Measurements from ENCODE around the gene ZNF556.

ZNF556 gene

DNA sequence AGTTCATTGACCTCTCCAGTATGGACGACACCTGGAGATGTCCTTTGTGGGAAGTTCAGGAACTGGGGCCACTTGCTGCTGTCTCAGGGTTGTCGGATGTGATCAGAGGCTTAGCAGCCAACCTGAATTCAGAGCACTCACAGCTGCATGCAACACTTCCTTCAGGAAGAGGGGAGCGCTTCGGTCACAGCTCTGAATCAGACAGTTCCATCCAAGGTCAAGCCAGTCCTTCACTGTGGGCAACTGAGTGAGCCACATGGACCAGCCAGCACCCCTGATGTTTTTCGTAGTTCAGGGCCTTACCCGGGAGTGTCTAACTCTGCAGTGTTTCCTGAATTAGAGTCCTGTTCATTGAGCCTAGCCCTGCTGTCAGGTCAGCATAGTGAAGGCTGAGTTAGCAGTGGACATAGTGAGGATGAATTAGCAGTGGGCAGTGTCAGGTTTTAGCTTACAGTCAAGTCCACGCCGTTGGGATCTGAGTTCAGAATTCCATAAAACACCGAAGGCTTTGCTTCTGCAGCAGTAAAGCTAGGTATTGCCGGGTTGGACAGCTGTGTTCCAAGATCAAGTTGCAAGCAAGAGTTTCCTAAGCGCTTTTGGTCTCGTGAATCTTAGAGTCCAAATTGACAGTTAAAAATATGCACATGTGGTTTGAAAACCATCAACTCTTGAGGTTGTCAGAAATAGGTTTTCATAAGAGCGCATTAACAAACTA, 20.8 kb upstream of the ZNF556 start:
- no peak for DNase-seq (ENCODE audit: low spot score)
- H3K9me3 ChIP-seq (replicated peaks in 1 of 2; ENCODE audit: control insufficient read depth in 2 of 2, insufficient read depth in 1 of 2, low read depth in 1 of 2, low read length in 2 of 2), result peaks cover 26 to 72% of the 10 kb centered on the region in 2 donors

DNA sequence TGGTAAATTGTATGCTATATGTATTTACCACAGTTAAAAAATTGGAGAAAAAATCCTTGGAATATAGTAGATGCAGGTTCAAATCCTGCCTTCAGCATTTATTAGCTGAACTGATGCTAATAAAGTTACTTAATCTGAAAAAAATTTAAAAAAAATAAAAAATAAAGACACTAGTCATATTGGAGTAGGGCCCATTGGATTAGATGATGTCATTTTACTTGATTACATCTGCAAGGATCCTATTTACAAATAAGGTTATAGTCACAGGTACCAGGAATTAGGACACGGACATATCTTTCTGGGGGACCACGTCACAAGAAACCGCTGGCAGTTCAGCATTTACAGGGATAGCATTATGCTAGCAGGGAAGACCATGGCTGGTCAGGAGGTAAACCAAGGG, 19.6 kb upstream of the ZNF556 start:
- Histone ChIP-seq H2BK5ac (ENCODE audit: low read length) (no peak overlapping the region), H3K79me1 (ENCODE audit: low read depth, low read length) (peaks cover 3% of the 10 kb centered on the region), H3K27me3 (ENCODE audit: control insufficient read depth in 3 of 3, insufficient read depth in 3 of 3, low read depth in 1 of 3, low read length in 3 of 3) (no peaks in the 10 kb centered on the region), H3K36me3 (replicated peaks in 1 of 2; ENCODE audit: control insufficient read depth in 2 of 2, insufficient read depth in 2 of 2, low read length in 2 of 2) (peaks cover 16 to 50% of the 10 kb centered on the region in 2 donors), H3K4ac (ENCODE audit: low read length) (no peak overlapping the region), H2BK12ac (ENCODE audit: low read length) (no peak overlapping the region), H4K91ac (ENCODE audit: low read depth, low read length, poor library complexity) (no peak overlapping the region), H3K14ac (ENCODE audit: low read length) (no peak overlapping the region), H3K9me3 (replicated peaks in 1 of 2; ENCODE audit: control insufficient read depth in 2 of 2, insufficient read depth in 1 of 2, low read depth in 1 of 2, low read length in 2 of 2) (peaks cover 31 to 84% of the 10 kb centered on the region in 2 donors), H2BK120ac (ENCODE audit: low read depth, low read length) (no peak overlapping the region), H2BK15ac (ENCODE audit: low read length) (no peak overlapping the region), H3K18ac (ENCODE audit: low read length) (no peak overlapping the region), H3K23ac (ENCODE audit: low read depth, low read length, poor library complexity) (no peak overlapping the region), H3K27ac (replicated peaks; ENCODE audit: low read length) (no peak overlapping the region), H2AK5ac (ENCODE audit: low read depth, low read length) (no peak overlapping the region), H3K4me3 (ENCODE audit: low read length in 2 of 2) (no peak overlapping the region), H3K9ac (ENCODE audit: low read depth, low read length, poor library complexity) (no peak overlapping the region), H4K8ac (ENCODE audit: low read depth, low read length) (no peak overlapping the region), H2AFZ (ENCODE audit: low read length) (no peak overlapping the region), H3K4me1 (ENCODE audit: control insufficient read depth in 2 of 2, insufficient read depth in 1 of 2, low read depth in 1 of 2, low read length in 2 of 2) (no peaks in the 10 kb centered on the region), H3K4me2 (ENCODE audit: insufficient read depth, low read length, poor library complexity, severe bottlenecking) (no peak overlapping the region)
- DNase-seq (ENCODE audit: low spot score), result no peak
- no CpG with 5 or more reads among the region's 3 CpGs for WGBS, 2 donors (ENCODE audit: extremely low coverage in 2 of 2, insufficient read length in 2 of 2, insufficient replicate concordance in 1 of 2)

More for the DNA sequence above, 20.8 kb upstream of the ZNF556 start:
- H3K79me1 ChIP-seq (ENCODE audit: low read depth, low read length), result peaks cover 5% of the 10 kb centered on the region
- H2BK120ac ChIP-seq (ENCODE audit: low read depth, low read length), result no peak overlapping the region
- no peak overlapping the region for H3K4me2 ChIP-seq (ENCODE audit: insufficient read depth, low read length, poor library complexity, severe bottlenecking)
- H3K4ac ChIP-seq (ENCODE audit: low read length), result no peak overlapping the region
- H3K36me3 ChIP-seq (replicated peaks in 1 of 2; ENCODE audit: control insufficient read depth in 2 of 2, insufficient read depth in 2 of 2, low read length in 2 of 2), result peaks cover 8 to 39% of the 10 kb centered on the region in 2 donors
- H4K91ac ChIP-seq (ENCODE audit: low read depth, low read length, poor library complexity), result no peak overlapping the region
- H2BK15ac ChIP-seq (ENCODE audit: low read length), result no peak overlapping the region
- peaks cover 0 to 6% (median 0%) of the 10 kb centered on the region in 3 experiments for H3K27me3 ChIP-seq (ENCODE audit: control insufficient read depth in 3 of 3, insufficient read depth in 3 of 3, low read depth in 1 of 3, low read length in 3 of 3)
- no peak overlapping the region for H3K23ac ChIP-seq (ENCODE audit: low read depth, low read length, poor library complexity)
- H2BK5ac ChIP-seq (ENCODE audit: low read length), result no peak overlapping the region
- no peak overlapping the region for H3K9ac ChIP-seq (ENCODE audit: low read depth, low read length, poor library complexity)
- no peak overlapping the region for H3K27ac ChIP-seq (replicated peaks; ENCODE audit: low read length)
- H2AFZ ChIP-seq (ENCODE audit: low read length), result no peak overlapping the region
- peaks cover 0 to 2% of the 10 kb centered on the region in 2 donors for H3K4me1 ChIP-seq (ENCODE audit: control insufficient read depth in 2 of 2, insufficient read depth in 1 of 2, low read depth in 1 of 2, low read length in 2 of 2)
- H2BK12ac ChIP-seq (ENCODE audit: low read length), result no peak overlapping the region
- no peak overlapping the region for H3K18ac ChIP-seq (ENCODE audit: low read length)
- H4K8ac ChIP-seq (ENCODE audit: low read depth, low read length), result no peak overlapping the region
- WGBS, 2 donors (ENCODE audit: extremely low coverage in 2 of 2, insufficient read length in 2 of 2, insufficient replicate concordance in 1 of 2), result no CpG with 5 or more reads among the region's 13 CpGs
- H2AK5ac ChIP-seq (ENCODE audit: low read depth, low read length), result no peak overlapping the region
- H3K4me3 ChIP-seq (ENCODE audit: low read length in 2 of 2), result peak overlapping the region in 1 of 2 donors; percentile 24
- H3K14ac ChIP-seq (ENCODE audit: low read length), result no peak overlapping the region

DNA sequence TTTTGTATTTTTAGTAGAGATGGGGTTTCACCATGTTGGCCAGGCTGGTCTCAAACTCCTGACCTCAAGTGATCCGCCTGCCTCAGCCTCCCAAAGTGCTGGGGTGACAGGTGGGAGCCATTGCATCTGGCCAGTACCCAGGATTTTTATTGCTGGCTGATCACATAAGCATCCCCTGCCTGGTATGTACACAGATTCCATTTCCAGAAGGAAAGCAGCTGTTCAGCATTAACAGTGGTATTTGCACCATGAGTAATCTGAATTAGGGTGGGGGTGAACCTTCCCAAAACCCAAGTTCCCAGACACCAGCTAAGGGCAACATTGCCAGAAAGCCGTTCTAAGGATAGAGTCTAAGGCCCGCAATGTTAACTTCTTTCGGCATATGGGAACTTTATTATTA, 18.5 kb upstream of the ZNF556 start:
- no peak overlapping the region for H4K8ac ChIP-seq (ENCODE audit: low read depth, low read length)
- no peaks in the 10 kb centered on the region for H3K4me1 ChIP-seq (ENCODE audit: control insufficient read depth in 2 of 2, insufficient read depth in 1 of 2, low read depth in 1 of 2, low read length in 2 of 2)
- no peak overlapping the region for H3K4me2 ChIP-seq (ENCODE audit: insufficient read depth, low read length, poor library complexity, severe bottlenecking)
- H4K91ac ChIP-seq (ENCODE audit: low read depth, low read length, poor library complexity), result no peak overlapping the region
- H2BK12ac ChIP-seq (ENCODE audit: low read length), result no peak overlapping the region
- H3K9ac ChIP-seq (ENCODE audit: low read depth, low read length, poor library complexity), result no peak overlapping the region
- peaks cover 27 to 57% of the 10 kb centered on the region in 2 donors for H3K36me3 ChIP-seq (replicated peaks in 1 of 2; ENCODE audit: control insufficient read depth in 2 of 2, insufficient read depth in 2 of 2, low read length in 2 of 2)
- no peak for DNase-seq (ENCODE audit: low spot score)
- H3K18ac ChIP-seq (ENCODE audit: low read length), result no peak overlapping the region
- H3K4me3 ChIP-seq (ENCODE audit: low read length in 2 of 2), result no peak overlapping the region
- peaks cover 42 to 85% of the 10 kb centered on the region in 2 donors for H3K9me3 ChIP-seq (replicated peaks in 1 of 2; ENCODE audit: control insufficient read depth in 2 of 2, insufficient read depth in 1 of 2, low read depth in 1 of 2, low read length in 2 of 2)
- no peak overlapping the region for H3K4ac ChIP-seq (ENCODE audit: low read length)
- H3K27ac ChIP-seq (replicated peaks; ENCODE audit: low read length), result no peak overlapping the region
- H3K23ac ChIP-seq (ENCODE audit: low read depth, low read length, poor library complexity), result no peak overlapping the region
- no peak overlapping the region for H2AK5ac ChIP-seq (ENCODE audit: low read depth, low read length)
- H2BK5ac ChIP-seq (ENCODE audit: low read length), result no peak overlapping the region
- H2BK120ac ChIP-seq (ENCODE audit: low read depth, low read length), result no peak overlapping the region
- no CpG with 5 or more reads among the region's 4 CpGs for WGBS, 2 donors (ENCODE audit: extremely low coverage in 2 of 2, insufficient read length in 2 of 2, insufficient replicate concordance in 1 of 2)
- no peak overlapping the region for H3K14ac ChIP-seq (ENCODE audit: low read length)
- H2AFZ ChIP-seq (ENCODE audit: low read length), result no peak overlapping the region
- no peaks in the 10 kb centered on the region for H3K27me3 ChIP-seq (ENCODE audit: control insufficient read depth in 3 of 3, insufficient read depth in 3 of 3, low read depth in 1 of 3, low read length in 3 of 3)
- peaks cover 3% of the 10 kb centered on the region for H3K79me1 ChIP-seq (ENCODE audit: low read depth, low read length)
- no peak overlapping the region for H2BK15ac ChIP-seq (ENCODE audit: low read length)

DNA sequence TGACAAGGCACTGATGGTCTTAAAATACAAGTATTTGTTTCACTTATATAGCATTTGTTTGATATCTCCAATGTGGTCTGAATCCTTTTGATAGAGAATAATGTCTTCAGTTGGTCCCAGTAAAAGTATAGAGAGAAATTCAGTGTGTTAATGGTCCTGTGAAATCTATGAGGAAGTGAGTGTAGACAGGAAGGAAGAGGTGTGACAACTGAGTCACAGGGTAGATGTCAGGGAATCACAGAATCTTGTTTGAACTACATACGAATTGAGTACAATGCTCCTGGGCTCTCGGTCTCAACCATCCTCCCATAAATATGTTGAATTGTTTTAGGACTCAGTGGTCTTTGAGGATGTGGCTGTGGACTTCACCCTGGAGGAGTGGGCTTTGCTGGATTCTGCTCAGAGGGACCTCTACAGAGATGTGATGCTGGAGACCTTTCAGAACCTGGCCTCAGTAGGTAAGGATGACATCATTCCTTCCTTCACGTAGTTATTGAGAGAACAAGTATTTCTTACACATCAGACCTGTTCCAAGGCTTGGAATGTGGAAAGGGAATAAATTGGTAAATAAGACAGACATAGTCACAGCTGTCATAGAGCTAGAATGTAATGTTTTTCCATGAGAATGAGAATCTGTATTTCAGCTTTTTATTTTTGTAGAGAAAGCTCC, 16.7 kb upstream of the ZNF556 start:
- peaks cover 31 to 65% of the 10 kb centered on the region in 2 donors for H3K36me3 ChIP-seq (replicated peaks in 1 of 2; ENCODE audit: control insufficient read depth in 2 of 2, insufficient read depth in 2 of 2, low read length in 2 of 2)
- H3K18ac ChIP-seq (ENCODE audit: low read length), result no peak overlapping the region
- DNase-seq (ENCODE audit: low spot score), result no peak
- no peak overlapping the region for H3K4ac ChIP-seq (ENCODE audit: low read length)
- H3K14ac ChIP-seq (ENCODE audit: low read length), result no peak overlapping the region
- no peaks in the 10 kb centered on the region for H3K4me1 ChIP-seq (ENCODE audit: control insufficient read depth in 2 of 2, insufficient read depth in 1 of 2, low read depth in 1 of 2, low read length in 2 of 2)
- no peak overlapping the region for H2BK15ac ChIP-seq (ENCODE audit: low read length)
- no peak overlapping the region for H2AFZ ChIP-seq (ENCODE audit: low read length)
- no peak overlapping the region for H4K8ac ChIP-seq (ENCODE audit: low read depth, low read length)
- H2BK12ac ChIP-seq (ENCODE audit: low read length), result no peak overlapping the region
- H3K23ac ChIP-seq (ENCODE audit: low read depth, low read length, poor library complexity), result no peak overlapping the region
- no peak overlapping the region for H3K4me3 ChIP-seq (ENCODE audit: low read length in 2 of 2)
- no peaks in the 10 kb centered on the region for H3K27me3 ChIP-seq (ENCODE audit: control insufficient read depth in 3 of 3, insufficient read depth in 3 of 3, low read depth in 1 of 3, low read length in 3 of 3)
- H3K9ac ChIP-seq (ENCODE audit: low read depth, low read length, poor library complexity), result no peak overlapping the region
- peaks cover 50 to 89% of the 10 kb centered on the region in 2 donors for H3K9me3 ChIP-seq (replicated peaks in 1 of 2; ENCODE audit: control insufficient read depth in 2 of 2, insufficient read depth in 1 of 2, low read depth in 1 of 2, low read length in 2 of 2)
- H3K4me2 ChIP-seq (ENCODE audit: insufficient read depth, low read length, poor library complexity, severe bottlenecking), result no peak overlapping the region
- no peak overlapping the region for H2BK120ac ChIP-seq (ENCODE audit: low read depth, low read length)
- no peak overlapping the region for H3K27ac ChIP-seq (replicated peaks; ENCODE audit: low read length)
- H2AK5ac ChIP-seq (ENCODE audit: low read depth, low read length), result no peak overlapping the region
- H2BK5ac ChIP-seq (ENCODE audit: low read length), result no peak overlapping the region
- peaks cover 3% of the 10 kb centered on the region for H3K79me1 ChIP-seq (ENCODE audit: low read depth, low read length)
- H4K91ac ChIP-seq (ENCODE audit: low read depth, low read length, poor library complexity), result no peak overlapping the region
- WGBS, 2 donors (ENCODE audit: extremely low coverage in 2 of 2, insufficient read length in 2 of 2, insufficient replicate concordance in 1 of 2), result no CpG with 5 or more reads among the region's 3 CpGs

Data from neuronal stem cell (in vitro differentiated cells).